Spleen (tissue), 7 donors: ENCODE results near the gene FSCN2.

Source experiments
- CTCF ChIP-seq, 11 experiments: fragments of 200-600 bp in 7 of 11; fragments of 450-650 bp in 4 of 11; sonication (generic) in 4 of 11; IDR thresholded peaks in 8 of 11; conservative IDR thresholded peaks in 3 of 11; 1 replicate in 7 of 11; 2 replicates in 4 of 11; pipeline versions ENCODE4 v1.4.0 to v1.8.0; 2016 to 2021; ENCODE audit warnings: antibody characterized with exemption in 11 of 11, inconsistent platforms in 4 of 11, mild to moderate bottlenecking in 1 of 11
- POLR2A ChIP-seq, 3 donors: fragments of 450-650 bp; IDR thresholded peaks; one replicate each; pipeline ENCODE4 v1.5.1; 2017; ENCODE audit warnings: antibody characterized with exemption in 3 of 3, mild to moderate bottlenecking in 1 of 3
- POLR2AphosphoS5 ChIP-seq, 3 donors: sonication (generic); formaldehyde crosslinking; IDR thresholded peaks; one replicate each; pipeline ENCODE4 v1.5.1; 2017; ENCODE audit warnings: antibody characterized with exemption in 3 of 3
- donor health status: DM: no; HTN: no; CAD: no; lungs with moderate emphysema.
- donor health status: DM: no; HTN: no; CAD: no.
- donor health status: DM: no; HTN: no; CAD: no.

- TF ChIP-seq CTCF (IDR thresholded peaks at IDR 0.05 in 8 of 11, conservative IDR thresholded peaks at IDR 0.05 in 3 of 11) (peak in 5 of 11 experiments; percentile 11 to 29 (median 20)), POLR2AphosphoS5 (IDR thresholded peaks at IDR 0.05) (peak in 2 of 3 donors; percentile 3 to 43), POLR2A (IDR thresholded peaks at IDR 0.05) (no peak)
Measured at GRCh38 chr17:81537856-81538555, 9.8 kb downstream of the FSCN2 start.
